HG03469 (cell line): ENCODE results near the gene SLC38A2.
A peak's percentile ranks its signal among the peaks of the same experiment; 100 is the strongest.

Source experiments
- ATAC-seq: cut with Tn5 transposase; IDR thresholded peaks from one replicate; pipeline ENCODE4 v1.9.1; 2021; ENCODE audit warnings: mild to moderate bottlenecking, moderate library complexity, moderate number of reproducible peaks; ENCODE audit not compliant: unreplicated experiment

Gene SLC38A2

GRCh38 chr12:46377678-46378077, 5.1 kb upstream of the SLC38A2 start:
- ATAC-seq: no peak

- no peak for ATAC-seq
Measured at GRCh38 chr12:46376579-46376978, 4.0 kb upstream of the SLC38A2 start.

- no peak for ATAC-seq
Measured at GRCh38 chr12:46374711-46375110, 2.1 kb upstream of the SLC38A2 start.

GRCh38 chr12:46374310-46374709, 1.7 kb upstream of the SLC38A2 start:
- no peak for ATAC-seq

- no peak for ATAC-seq
Measured at GRCh38 chr12:46373301-46374296, 1.0 kb upstream of the SLC38A2 start.

- no peak for ATAC-seq
Measured at GRCh38 chr12:46371718-46372543, 642 bp downstream of the SLC38A2 start.

- ATAC-seq: peak; percentile 48
Measured at GRCh38 chr12:46370792-46371717, 1.5 kb downstream of the SLC38A2 start.

- no peak for ATAC-seq
Measured at GRCh38 chr12:46370380-46370734, 2.2 kb downstream of the SLC38A2 start.

- ATAC-seq: no peak
Measured at GRCh38 chr12:46369474-46370379, 2.8 kb downstream of the SLC38A2 start.

- no peak for ATAC-seq
Measured at GRCh38 chr12:46369095-46369473, 3.5 kb downstream of the SLC38A2 start.

GRCh38 chr12:46368684-46369083, 3.9 kb downstream of the SLC38A2 start:
- no peak for ATAC-seq

- ATAC-seq: no peak
Measured at GRCh38 chr12:46368138-46368537, 4.4 kb downstream of the SLC38A2 start.

- ATAC-seq: no peak
Measured at GRCh38 chr12:46367351-46368029, 5.1 kb downstream of the SLC38A2 start.

- ATAC-seq: no peak
Measured at GRCh38 chr12:46366771-46367170, 5.8 kb downstream of the SLC38A2 start.

GRCh38 chr12:46365951-46366379, 6.6 kb downstream of the SLC38A2 start:
- no peak for ATAC-seq

- ATAC-seq: no peak
Measured at GRCh38 chr12:46364777-46365580, 7.6 kb downstream of the SLC38A2 start.

GRCh38 chr12:46364300-46364696, 8.3 kb downstream of the SLC38A2 start:
- ATAC-seq: no peak

GRCh38 chr12:46363582-46364299, 8.8 kb downstream of the SLC38A2 start:
- ATAC-seq: no peak
